Neuron (in vitro differentiated cells): ENCODE measurements around the gene CMTM4.

ENCODE experiments used
- H2AFZ ChIP-seq: one replicate; pipeline ENCODE4 v1.6.1; 2013; ENCODE audit warnings: low read depth, mild to moderate bottlenecking, inconsistent platforms, low read length, moderate library complexity
- H3K27me3 ChIP-seq: one replicate; pipeline ENCODE4 v1.6.1; 2013; ENCODE audit warnings: low read length; ENCODE audit not compliant: insufficient read depth
- H3K36me3 ChIP-seq: one replicate; pipeline ENCODE4 v1.6.1; 2013; ENCODE audit warnings: low read length; ENCODE audit not compliant: insufficient read depth
- H3K4me1 ChIP-seq: one replicate; pipeline ENCODE4 v1.6.1; 2013; ENCODE audit warnings: low read length; ENCODE audit not compliant: insufficient read depth
- H3K4me3 ChIP-seq: 2 replicates; pipeline ENCODE4 v1.5.1; 2013; ENCODE audit warnings: mild to moderate bottlenecking, low read length, moderate library complexity
- H3K9me3 ChIP-seq: one replicate; pipeline ENCODE4 v1.6.1; 2013; ENCODE audit warnings: low read length

The CMTM4 gene

GRCh38 chr16:66592814-66593213 is 103.7 kb downstream of the CMTM4 start:
- Histone ChIP-seq H3K36me3 (no peaks in the 10 kb centered on the region), H3K4me3 (no peak overlapping the region), H2AFZ (no peak overlapping the region), H3K4me1 (no peaks in the 10 kb centered on the region), H3K27me3 (no peaks in the 10 kb centered on the region), H3K9me3 (no peaks in the 10 kb centered on the region)

- Histone ChIP-seq H2AFZ (no peak overlapping the region), H3K9me3 (no peaks in the 10 kb centered on the region), H3K4me3 (no peak overlapping the region), H3K4me1 (no peaks in the 10 kb centered on the region), H3K27me3 (no peaks in the 10 kb centered on the region), H3K36me3 (no peaks in the 10 kb centered on the region)
These were observed 104.3 kb downstream of the CMTM4 start for GRCh38 chr16:66592241-66592640.

- Histone ChIP-seq H2AFZ (no peak overlapping the region), H3K4me3 (no peak overlapping the region), H3K27me3 (no peaks in the 10 kb centered on the region), H3K36me3 (no peaks in the 10 kb centered on the region), H3K4me1 (no peaks in the 10 kb centered on the region), H3K9me3 (no peaks in the 10 kb centered on the region)
These were observed 105.5 kb downstream of the CMTM4 start for GRCh38 chr16:66591018-66591417.

- no peaks in the 10 kb centered on the region for H3K4me1 ChIP-seq
- no peaks in the 10 kb centered on the region for H3K36me3 ChIP-seq
- H3K27me3 ChIP-seq: no peaks in the 10 kb centered on the region
- no peak overlapping the region for H2AFZ ChIP-seq
- no peaks in the 10 kb centered on the region for H3K9me3 ChIP-seq
- no peak overlapping the region for H3K4me3 ChIP-seq
These were observed 106.2 kb downstream of the CMTM4 start for GRCh38 chr16:66590322-66590721.

GRCh38 chr16:66588981-66589713 is 107.4 kb downstream of the CMTM4 start:
- Histone ChIP-seq H3K4me1 (no peaks in the 10 kb centered on the region), H2AFZ (no peak overlapping the region), H3K4me3 (no peak overlapping the region), H3K27me3 (no peaks in the 10 kb centered on the region), H3K9me3 (no peaks in the 10 kb centered on the region), H3K36me3 (no peaks in the 10 kb centered on the region)

- Histone ChIP-seq H3K9me3 (no peaks in the 10 kb centered on the region), H3K4me3 (no peak overlapping the region), H2AFZ (no peak overlapping the region), H3K27me3 (no peaks in the 10 kb centered on the region), H3K4me1 (no peaks in the 10 kb centered on the region), H3K36me3 (no peaks in the 10 kb centered on the region)
These were observed 108.5 kb downstream of the CMTM4 start for GRCh38 chr16:66587881-66588600.

GRCh38 chr16:66585481-66586239 is 110.9 kb downstream of the CMTM4 start:
- Histone ChIP-seq H3K9me3 (no peaks in the 10 kb centered on the region), H3K4me1 (peaks cover 5% of the 10 kb centered on the region), H3K27me3 (no peaks in the 10 kb centered on the region), H2AFZ (no peak overlapping the region), H3K36me3 (no peaks in the 10 kb centered on the region), H3K4me3 (no peak overlapping the region)

GRCh38 chr16:66581246-66581952 is 115.1 kb downstream of the CMTM4 start:
- no peaks in the 10 kb centered on the region for H3K9me3 ChIP-seq
- H3K27me3 ChIP-seq: no peaks in the 10 kb centered on the region

GRCh38 chr16:66580605-66581209 is 115.8 kb downstream of the CMTM4 start:
- H3K4me1 ChIP-seq: peaks cover 6% of the 10 kb centered on the region
- H3K9me3 ChIP-seq: no peaks in the 10 kb centered on the region
- H3K36me3 ChIP-seq: no peaks in the 10 kb centered on the region
- H2AFZ ChIP-seq: no peak overlapping the region
- H3K4me3 ChIP-seq: no peak overlapping the region
- no peaks in the 10 kb centered on the region for H3K27me3 ChIP-seq

More at GRCh38 chr16:66581246-66581952, 115.1 kb downstream of the CMTM4 start:
- Histone ChIP-seq H3K36me3 (no peaks in the 10 kb centered on the region), H3K4me1 (peaks cover 6% of the 10 kb centered on the region), H2AFZ (no peak overlapping the region), H3K4me3 (no peak overlapping the region)

GRCh38 chr16:66578651-66579531 is 117.7 kb downstream of the CMTM4 start, which contains the start of gene CMTM2:
CMTM2 (plus strand) TSS chr16:66579463; CDS start chr16:66579608, 145 bp downstream.
- H2AFZ ChIP-seq: no peak within 1 kb of the TSS
- no peak within 1 kb of the TSS for H3K4me3 ChIP-seq
- H3K9me3 ChIP-seq: no peaks in the 10 kb centered on the region
- H3K4me1 ChIP-seq: peaks cover 6% of the 10 kb centered on the region
- no peaks in the 10 kb centered on the region for H3K36me3 ChIP-seq
- H3K27me3 ChIP-seq: no peaks in the 10 kb centered on the region

GRCh38 chr16:66576296-66576695 is 120.2 kb downstream of the CMTM4 start:
- Histone ChIP-seq H3K9me3 (no peaks in the 10 kb centered on the region), H3K4me3 (no peak overlapping the region), H3K27me3 (no peaks in the 10 kb centered on the region), H3K36me3 (no peaks in the 10 kb centered on the region), H3K4me1 (peaks cover 4% of the 10 kb centered on the region), H2AFZ (no peak overlapping the region)

- no peak overlapping the region for H2AFZ ChIP-seq
- H3K36me3 ChIP-seq: no peaks in the 10 kb centered on the region
- no peaks in the 10 kb centered on the region for H3K4me1 ChIP-seq
- H3K27me3 ChIP-seq: no peaks in the 10 kb centered on the region
- no peak overlapping the region for H3K4me3 ChIP-seq
- H3K9me3 ChIP-seq: no peaks in the 10 kb centered on the region
These were observed 121.5 kb downstream of the CMTM4 start for GRCh38 chr16:66575060-66575459.
